GM12864 (cell line): ENCODE data around the gene KCNQ1.

Source experiments
- DNase-seq: peaks from one replicate; pipeline ENCODE4 v3.0.0-alpha.2; 2011; ENCODE audit warnings: low read depth
- H3K4me3 ChIP-seq: 2 replicates; pipeline ENCODE4 v1.5.1; 2011; ENCODE audit warnings: mild to moderate bottlenecking, low read depth, low read length, control low read depth
- TF ChIP-seq, protein P1 (sequence below): IDR thresholded peaks from 2 replicates; pipeline ENCODE4 v1.5.1; 2011; ENCODE audit warnings: low read depth, mild to moderate bottlenecking, moderate library complexity, low read length, control low read depth, inconsistent platforms; ENCODE audit errors: missing control alignments

KCNQ1 gene

DNA sequence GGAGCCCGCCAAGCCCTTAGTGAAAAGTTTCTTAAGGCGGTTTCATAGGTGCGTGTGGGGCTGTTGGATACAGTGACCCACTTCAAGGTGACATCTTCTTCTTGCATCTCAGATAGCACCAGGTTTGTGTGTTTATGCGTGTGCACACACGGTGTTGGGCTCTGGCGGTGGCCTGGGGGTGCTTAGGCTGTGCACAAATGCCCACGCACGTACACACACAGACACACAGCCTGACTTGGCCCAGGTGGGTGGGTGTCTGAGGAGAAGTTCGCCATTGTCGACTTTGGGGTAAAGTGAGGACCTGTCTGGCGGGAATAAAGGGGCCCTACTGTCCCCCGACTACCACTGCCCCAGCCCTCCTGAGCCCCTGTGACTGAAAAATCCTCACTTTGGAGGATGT is 103.8 kb downstream of the KCNQ1 start:
- TF ChIP-seq, protein P1, sequence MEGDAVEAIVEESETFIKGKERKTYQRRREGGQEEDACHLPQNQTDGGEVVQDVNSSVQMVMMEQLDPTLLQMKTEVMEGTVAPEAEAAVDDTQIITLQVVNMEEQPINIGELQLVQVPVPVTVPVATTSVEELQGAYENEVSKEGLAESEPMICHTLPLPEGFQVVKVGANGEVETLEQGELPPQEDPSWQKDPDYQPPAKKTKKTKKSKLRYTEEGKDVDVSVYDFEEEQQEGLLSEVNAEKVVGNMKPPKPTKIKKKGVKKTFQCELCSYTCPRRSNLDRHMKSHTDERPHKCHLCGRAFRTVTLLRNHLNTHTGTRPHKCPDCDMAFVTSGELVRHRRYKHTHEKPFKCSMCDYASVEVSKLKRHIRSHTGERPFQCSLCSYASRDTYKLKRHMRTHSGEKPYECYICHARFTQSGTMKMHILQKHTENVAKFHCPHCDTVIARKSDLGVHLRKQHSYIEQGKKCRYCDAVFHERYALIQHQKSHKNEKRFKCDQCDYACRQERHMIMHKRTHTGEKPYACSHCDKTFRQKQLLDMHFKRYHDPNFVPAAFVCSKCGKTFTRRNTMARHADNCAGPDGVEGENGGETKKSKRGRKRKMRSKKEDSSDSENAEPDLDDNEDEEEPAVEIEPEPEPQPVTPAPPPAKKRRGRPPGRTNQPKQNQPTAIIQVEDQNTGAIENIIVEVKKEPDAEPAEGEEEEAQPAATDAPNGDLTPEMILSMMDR: no peak
- no peak overlapping the region for H3K4me3 ChIP-seq

DNA sequence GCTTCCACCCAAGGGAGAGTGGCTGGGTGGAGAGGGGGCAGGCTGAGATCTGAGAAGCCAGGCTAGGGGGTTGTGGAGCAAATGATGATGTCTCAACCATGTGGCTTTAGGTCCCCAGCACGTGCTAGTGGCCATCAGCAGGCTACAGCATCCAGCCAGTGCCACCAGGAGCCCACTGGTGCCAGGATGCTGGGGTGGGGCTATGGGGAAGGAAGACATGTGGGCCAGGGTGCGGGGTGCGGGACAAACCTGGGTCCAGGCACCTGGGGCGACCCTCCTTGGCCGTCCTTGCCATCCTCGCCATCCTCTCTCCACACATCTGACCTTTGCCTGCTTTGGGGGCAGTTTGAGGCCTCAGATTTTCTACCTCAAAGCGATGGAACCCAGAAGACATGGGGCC is 104.3 kb downstream of the KCNQ1 start:
- DNase-seq: no peak
- TF ChIP-seq, protein P1: no peak
- no peak overlapping the region for H3K4me3 ChIP-seq

More for the DNA sequence above, 103.8 kb downstream of the KCNQ1 start:
- DNase-seq: no peak

DNA sequence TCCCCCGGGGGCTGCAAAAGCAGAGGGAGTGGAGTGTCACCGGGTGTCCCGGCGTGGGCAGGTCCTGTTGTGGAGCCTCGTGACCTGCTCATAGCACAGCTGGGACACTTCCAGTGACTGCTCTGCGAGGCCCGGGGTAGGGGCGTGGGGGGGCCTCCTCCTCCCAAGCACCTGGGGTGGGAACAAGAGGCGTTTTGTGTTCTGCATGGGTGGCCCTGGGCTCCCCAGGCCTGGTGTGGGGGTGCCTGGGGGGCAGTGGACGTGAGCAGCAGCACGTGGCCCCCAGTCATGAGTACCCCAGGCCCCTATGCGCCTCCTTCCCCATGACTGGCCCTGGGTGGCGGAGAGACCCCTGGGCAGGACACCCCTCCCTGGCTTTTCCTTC is 104.7 kb downstream of the KCNQ1 start:
- TF ChIP-seq, protein P1: no peak
- no peak overlapping the region for H3K4me3 ChIP-seq
- no peak for DNase-seq

- TF ChIP-seq, protein P1: no peak
- no peak overlapping the region for H3K4me3 ChIP-seq
- DNase-seq: no peak
Measured at GRCh38 chr11:2549876-2550605, 105.2 kb downstream of the KCNQ1 start.

DNA sequence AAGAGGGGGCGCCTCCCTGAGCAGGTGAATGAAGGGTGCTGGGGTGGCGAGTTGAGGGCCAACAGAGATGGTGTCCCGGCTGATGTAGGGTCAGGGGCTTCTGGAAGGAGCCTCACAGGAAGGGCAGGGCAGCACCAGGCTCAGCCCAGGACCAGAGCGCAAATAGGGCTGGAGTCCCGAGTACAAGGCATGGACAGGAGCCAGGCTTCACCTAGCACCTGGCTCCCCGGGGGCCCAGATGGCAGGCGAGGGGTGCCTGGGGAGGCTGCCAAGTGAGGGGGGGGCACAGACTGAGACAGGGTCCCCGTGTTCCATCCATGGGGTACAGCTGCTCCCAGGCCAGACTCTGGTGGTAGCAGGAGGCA is 105.8 kb downstream of the KCNQ1 start:
- no peak overlapping the region for H3K4me3 ChIP-seq
- TF ChIP-seq, protein P1: no peak
- no peak for DNase-seq

GRCh38 chr11:2551131-2551530 is 106.3 kb downstream of the KCNQ1 start:
- TF ChIP-seq, protein P1: no peak
- no peak overlapping the region for H3K4me3 ChIP-seq
- DNase-seq: no peak

DNA sequence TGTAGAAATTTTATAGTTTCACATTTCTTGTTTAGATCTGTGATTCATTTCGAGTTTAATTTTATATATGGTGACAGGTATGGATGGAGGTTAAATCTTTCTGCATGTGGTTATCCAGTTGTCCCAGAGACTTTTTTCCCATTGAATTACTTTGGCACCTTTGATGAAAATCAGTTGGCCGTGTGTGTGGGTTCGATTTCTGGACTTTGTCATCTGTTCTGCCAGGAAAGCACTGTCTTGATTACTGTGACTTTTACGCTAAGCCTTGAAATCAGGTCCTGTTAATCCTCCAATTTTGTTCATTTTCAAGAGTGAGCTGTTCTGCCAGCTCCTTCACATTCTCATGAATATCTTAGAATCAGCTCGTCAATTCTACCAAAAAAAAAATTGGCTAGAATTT is 107.4 kb downstream of the KCNQ1 start:
- no peak for DNase-seq
- TF ChIP-seq, protein P1: no peak
- H3K4me3 ChIP-seq: no peak overlapping the region
